CD14-positive monocyte (primary cell): ENCODE data around the gene CROCC. TPM values are rescaled to one million over a fixed set of nuclear protein-coding genes. Genes with fewer than 3 reads are reported as not detected.

Experiments
- DNase-seq, 3 donors: peaks; one replicate each; pipeline ENCODE4 v3.0.0-alpha.2; 2011 to 2022
- H2AFZ ChIP-seq: 2 replicates; pipeline ENCODE4 v1.6.0; 2012; ENCODE audit warnings: mild to moderate bottlenecking, low read depth, low read length, inconsistent platforms; ENCODE audit not compliant: insufficient read depth, poor library complexity, severe bottlenecking
- H3K27ac ChIP-seq, 2 donors: 1 replicate in 1 of 2; 2 replicates in 1 of 2; pipeline ENCODE4 v1.5.1; 2012 to 2013; ENCODE audit warnings: low read length in 2 of 2, control low read depth in 1 of 2, inconsistent platforms in 1 of 2, low read depth in 1 of 2, mild to moderate bottlenecking in 1 of 2
- H3K27me3 ChIP-seq, 2 donors: one replicate each; pipeline versions ENCODE4 v1.6.0 to v1.6.1; 2011 to 2013; ENCODE audit warnings: low read length in 2 of 2; ENCODE audit not compliant: control insufficient read depth in 2 of 2, insufficient read depth in 2 of 2
- H3K36me3 ChIP-seq, 2 donors: replicated peaks in 1 of 2; 1 replicate in 1 of 2; 2 replicates in 1 of 2; pipeline versions ENCODE4 v1.5.1 to v1.6.1; 2012 to 2013; ENCODE audit warnings: low read length in 2 of 2, control low read depth in 1 of 2, inconsistent platforms in 1 of 2, mild to moderate bottlenecking in 1 of 2; ENCODE audit not compliant: insufficient read depth in 2 of 2, control insufficient read depth in 1 of 2
- H3K4me1 ChIP-seq, 2 donors: 1 replicate in 1 of 2; 2 replicates in 1 of 2; pipeline versions ENCODE4 v1.5.1 to v1.6.1; 2012 to 2013; ENCODE audit warnings: low read length in 2 of 2, control low read depth in 1 of 2, inconsistent platforms in 1 of 2, mild to moderate bottlenecking in 1 of 2, moderate library complexity in 1 of 2; ENCODE audit not compliant: insufficient read depth in 2 of 2, control insufficient read depth in 1 of 2
- H3K4me2 ChIP-seq: replicated peaks from 2 replicates; pipeline ENCODE3; 2012; ENCODE audit warnings: low read length, moderate library complexity, mild to moderate bottlenecking; ENCODE audit not compliant: poor library complexity, severe bottlenecking; ENCODE audit errors: extremely low read depth
- H3K4me3 ChIP-seq, 3 experiments: fragments of 200-600 bp in 1 of 3; sonication (generic) in 1 of 3; replicated peaks in 1 of 3; 1 replicate in 2 of 3; 2 replicates in 1 of 3; pipeline ENCODE4 v1.5.1; 2011 to 2013; ENCODE audit warnings: low read length in 3 of 3, mild to moderate bottlenecking in 3 of 3, control low read depth in 2 of 3, low read depth in 2 of 3, inconsistent platforms in 1 of 3, moderate library complexity in 1 of 3
- H3K79me2 ChIP-seq: 2 replicates; pipeline ENCODE4 v1.6.0; 2012; ENCODE audit warnings: mild to moderate bottlenecking, control low read depth, inconsistent platforms, low read length, moderate library complexity; ENCODE audit not compliant: insufficient read depth
- H3K9ac ChIP-seq: 2 replicates; pipeline ENCODE4 v1.6.0; 2017; ENCODE audit warnings: low read length, mild to moderate bottlenecking; ENCODE audit not compliant: insufficient read depth, poor library complexity, severe bottlenecking
- H3K9me3 ChIP-seq, 2 donors: replicated peaks in 1 of 2; 1 replicate in 1 of 2; 2 replicates in 1 of 2; pipeline versions ENCODE4 v1.5.1 to v1.6.1; 2012 to 2013; ENCODE audit warnings: low read length in 2 of 2, control low read depth in 1 of 2; ENCODE audit not compliant: control insufficient read depth in 1 of 2, insufficient read depth in 1 of 2
- H4K20me1 ChIP-seq: 2 replicates; pipeline ENCODE4 v1.6.0; 2012; ENCODE audit warnings: mild to moderate bottlenecking, low read length, control low read depth, moderate library complexity; ENCODE audit not compliant: insufficient read depth
- H3K27ac Mint-ChIP-seq, 7 donors: one replicate each; pipeline ENCODE4 v1.8.0; 2020; ENCODE audit warnings: mild to moderate bottlenecking in 7 of 7, mixed read lengths in 7 of 7, moderate library complexity in 6 of 7, inconsistent platforms in 2 of 7
- H3K27me3 Mint-ChIP-seq, 3 donors: one replicate each; pipeline ENCODE4 v1.8.0; 2021 to 2022; ENCODE audit warnings: low read depth in 3 of 3, mild to moderate bottlenecking in 3 of 3, mixed read lengths in 3 of 3, moderate library complexity in 3 of 3, inconsistent platforms in 1 of 3
- H3K36me3 Mint-ChIP-seq, 2 donors: one replicate each; pipeline ENCODE4 v1.8.0; 2020; ENCODE audit warnings: mixed read lengths in 2 of 2, inconsistent platforms in 1 of 2, mild to moderate bottlenecking in 1 of 2
- H3K4me1 Mint-ChIP-seq: one replicate; pipeline ENCODE4 v1.8.0; 2020; ENCODE audit warnings: mild to moderate bottlenecking, mixed read lengths
- H3K4me3 Mint-ChIP-seq, 2 donors: one replicate each; pipeline ENCODE4 v1.8.0; 2020; ENCODE audit warnings: mild to moderate bottlenecking in 2 of 2, mixed read lengths in 2 of 2, moderate library complexity in 1 of 2
- H3K9me3 Mint-ChIP-seq, 7 donors: one replicate each; pipeline ENCODE4 v1.8.0; 2020 to 2022; ENCODE audit warnings: mixed read lengths in 7 of 7, mild to moderate bottlenecking in 6 of 7, moderate library complexity in 6 of 7, inconsistent platforms in 2 of 7
- WGBS: methylation state at CpG from one replicate; pipeline ENCODE4 v1.1.5; 2013; ENCODE audit warnings: missing lambda C conversion rate; ENCODE audit not compliant: insufficient coverage; 5-methylcytosine and 5-hydroxymethylcytosine counted together
- intact Hi-C, 2 donors: fragments of 100-400 bp; cut with micrococcal nuclease; formaldehyde crosslinking; loops; one replicate each; pipeline versions ENCODE4 v1.15.0 to v1.15.1; 2023
- polyA plus RNA-seq, 3 donors: library from polyadenylated mRNA; depleted of rRNA in 1 of 3; unstranded in 2 of 3; stranded (reverse) in 1 of 3; fragments of 300-500 nt in 2 of 3; fragments of >200 nt in 1 of 3; fragmentation: Illumina TruSeq in 2 of 3; gene quantifications; 1 replicate in 2 of 3; 2 replicates in 1 of 3; pipeline ENCODE4 v1.2.3, GENCODE V29; 2012 to 2021
- TF ChIP-seq, protein P1 (sequence below): fragments of 200-600 bp; IDR thresholded peaks from one replicate; pipeline ENCODE4 v1.8.0; 2022; ENCODE audit warnings: antibody characterized with exemption, mild to moderate bottlenecking

The CROCC gene
- polyA plus RNA-seq, 3 donors = 0.21 to 46.1 (median 0.69) TPM

DNA sequence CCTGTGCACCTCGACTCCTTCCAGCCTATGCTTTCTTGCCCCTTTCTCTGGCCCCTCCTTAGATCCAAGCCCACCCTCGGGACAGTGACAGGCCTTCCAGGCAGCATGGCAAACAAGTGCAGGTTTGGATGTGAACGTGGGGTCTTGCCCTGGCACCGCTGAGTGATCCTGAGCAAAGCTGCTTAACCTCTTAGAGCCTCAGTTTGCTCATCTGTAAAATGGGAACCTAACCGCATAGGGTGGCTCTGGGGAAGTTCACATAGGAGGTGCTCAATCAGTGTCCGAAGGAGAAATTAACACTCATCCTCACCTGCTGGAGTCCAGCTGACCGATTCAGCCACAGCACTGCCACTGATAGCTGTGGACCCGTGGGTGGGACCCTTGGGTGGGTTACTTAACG is 51.5 kb downstream of the CROCC start:
- H3K4me1 ChIP-seq = no peaks in the 10 kb centered on the region
- no peak overlapping the region for H3K9ac ChIP-seq
- Mint-ChIP-seq H3K27me3 (peaks cover 3 to 7% (median 5%) of the 10 kb centered on the region in 3 donors), H3K4me1 (no peaks in the 10 kb centered on the region), H3K4me3 (no peak overlapping the region), H3K27ac (no peak overlapping the region), H3K9me3 (no peaks in the 10 kb centered on the region), H3K36me3 (peaks cover 3 to 6% of the 10 kb centered on the region in 2 donors)
- H4K20me1 ChIP-seq = no peaks in the 10 kb centered on the region
- WGBS = 89% methylated on average over 3 of the region's 9 CpGs
- no peak overlapping the region for H3K27ac ChIP-seq
- H3K4me2 ChIP-seq = no peak overlapping the region
- no peaks in the 10 kb centered on the region for H3K9me3 ChIP-seq
- no peaks in the 10 kb centered on the region for H3K79me2 ChIP-seq
- TF ChIP-seq, protein P1, sequence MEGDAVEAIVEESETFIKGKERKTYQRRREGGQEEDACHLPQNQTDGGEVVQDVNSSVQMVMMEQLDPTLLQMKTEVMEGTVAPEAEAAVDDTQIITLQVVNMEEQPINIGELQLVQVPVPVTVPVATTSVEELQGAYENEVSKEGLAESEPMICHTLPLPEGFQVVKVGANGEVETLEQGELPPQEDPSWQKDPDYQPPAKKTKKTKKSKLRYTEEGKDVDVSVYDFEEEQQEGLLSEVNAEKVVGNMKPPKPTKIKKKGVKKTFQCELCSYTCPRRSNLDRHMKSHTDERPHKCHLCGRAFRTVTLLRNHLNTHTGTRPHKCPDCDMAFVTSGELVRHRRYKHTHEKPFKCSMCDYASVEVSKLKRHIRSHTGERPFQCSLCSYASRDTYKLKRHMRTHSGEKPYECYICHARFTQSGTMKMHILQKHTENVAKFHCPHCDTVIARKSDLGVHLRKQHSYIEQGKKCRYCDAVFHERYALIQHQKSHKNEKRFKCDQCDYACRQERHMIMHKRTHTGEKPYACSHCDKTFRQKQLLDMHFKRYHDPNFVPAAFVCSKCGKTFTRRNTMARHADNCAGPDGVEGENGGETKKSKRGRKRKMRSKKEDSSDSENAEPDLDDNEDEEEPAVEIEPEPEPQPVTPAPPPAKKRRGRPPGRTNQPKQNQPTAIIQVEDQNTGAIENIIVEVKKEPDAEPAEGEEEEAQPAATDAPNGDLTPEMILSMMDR = no peak
- H3K4me3 ChIP-seq = no peak overlapping the region
- DNase-seq = no peak
- no peaks in the 10 kb centered on the region for H3K27me3 ChIP-seq
- intact Hi-C loops = no loop called here
- peaks cover 0 to 3% of the 10 kb centered on the region in 2 donors for H3K36me3 ChIP-seq
- H2AFZ ChIP-seq = no peak overlapping the region

DNA sequence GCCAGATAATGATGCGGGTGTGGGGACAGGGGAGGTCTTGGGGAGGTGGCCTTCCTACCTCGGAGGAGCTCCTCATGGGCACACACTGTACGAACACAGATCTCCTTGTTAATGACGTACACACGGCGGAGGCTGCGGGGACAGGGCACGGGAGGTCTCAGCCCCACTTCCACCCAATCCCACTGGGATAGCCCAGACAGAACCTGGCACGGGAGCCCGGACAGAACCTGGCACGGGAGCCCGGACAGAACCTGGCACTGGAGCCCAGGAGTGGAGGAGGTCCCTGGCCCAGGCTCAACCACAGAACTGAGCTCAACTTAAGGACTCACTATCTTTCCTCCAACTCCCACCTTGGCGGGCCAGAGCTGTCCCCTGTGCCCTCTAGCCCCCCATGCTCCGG is 53.5 kb downstream of the CROCC start:
- no peak overlapping the region for H2AFZ ChIP-seq
- peaks cover 9 to 17% of the 10 kb centered on the region in 2 donors for H3K27me3 ChIP-seq
- Mint-ChIP-seq H3K4me3 (no peak overlapping the region), H3K27ac (no peak overlapping the region), H3K9me3 (peaks cover 0 to 1% (median 0%) of the 10 kb centered on the region in 7 donors), H3K27me3 (peaks cover 20 to 26% (median 24%) of the 10 kb centered on the region in 3 donors), H3K4me1 (peaks cover 4% of the 10 kb centered on the region), H3K36me3 (peaks cover 2 to 3% of the 10 kb centered on the region in 2 donors)
- DNase-seq = no peak
- no peak overlapping the region for H3K27ac ChIP-seq
- intact Hi-C loops = no loop called here
- no peak overlapping the region for H3K9ac ChIP-seq
- H3K79me2 ChIP-seq = no peaks in the 10 kb centered on the region
- TF ChIP-seq, protein P1 = no peak
- WGBS = 79% methylated on average over 6 of the region's 14 CpGs
- no peak overlapping the region for H3K4me2 ChIP-seq
- no peaks in the 10 kb centered on the region for H4K20me1 ChIP-seq
- H3K36me3 ChIP-seq = no peaks in the 10 kb centered on the region
- H3K4me3 ChIP-seq = no peak overlapping the region
- peaks cover 0 to 4% of the 10 kb centered on the region in 2 donors for H3K4me1 ChIP-seq
- peaks cover 0 to 6% of the 10 kb centered on the region in 2 donors for H3K9me3 ChIP-seq
